Activated CD4-positive, alpha-beta memory T cell treated with anti-CD3 and anti-CD28 coated beads for 36 hours (primary cell): Measurements from ENCODE around the gene PRELP. TPM values are rescaled to one million over a fixed set of nuclear protein-coding genes. Genes with fewer than 3 reads are reported as not detected.
A peak's percentile ranks its signal among the peaks of the same experiment; 100 is the strongest.
"Not testable (repeated sequence)": the region's sequence is repeated elsewhere in the genome, so short reads cannot be mapped to it uniquely, and the experiment has no call there.

ENCODE experiments used
- CTCF ChIA-PET: fragments of 350-600 bp; sonication (Branson Sonifier 250); formaldehyde crosslinking; loops from one replicate; lab custom pipeline; 2021; ENCODE audit warnings: antibody characterized with exemption, inconsistent platforms; lab: Charles Lee
- POLR2A ChIA-PET: fragments of 350-600 bp; sonication (Branson Sonifier 250); formaldehyde crosslinking; loops from one replicate; lab custom pipeline; 2021; ENCODE audit warnings: antibody characterized with exemption; lab: Charles Lee
- DNase-seq: peaks from one replicate; pipeline ENCODE4 v3.0.0-alpha.2; 2020
- H3K27ac Mint-ChIP-seq: one replicate; pipeline ENCODE4 v1.8.0; 2021; ENCODE audit warnings: mixed read lengths
- H3K27me3 Mint-ChIP-seq: one replicate; pipeline ENCODE4 v1.8.0; 2021; ENCODE audit warnings: mixed read lengths
- H3K36me3 Mint-ChIP-seq: one replicate; pipeline ENCODE4 v1.8.0; 2021; ENCODE audit warnings: mixed read lengths
- H3K4me1 Mint-ChIP-seq: one replicate; pipeline ENCODE4 v1.8.0; 2021; ENCODE audit warnings: low read depth, mixed read lengths
- H3K4me3 Mint-ChIP-seq: one replicate; pipeline ENCODE4 v1.8.0; 2021; ENCODE audit warnings: mild to moderate bottlenecking, mixed read lengths
- H3K9me3 Mint-ChIP-seq: one replicate; pipeline ENCODE4 v1.8.0; 2021; ENCODE audit warnings: mixed read lengths
- intact Hi-C: fragments of 100-400 bp; cut with micrococcal nuclease; formaldehyde crosslinking; loops from one replicate; pipeline ENCODE4 v1.15.1; 2023
- total RNA-seq, 2 experiments: library from RNA; stranded (reverse); gene quantifications; one replicate each; pipeline ENCODE4 v1.2.3, GENCODE V29; 2021

The PRELP gene
- total RNA-seq, 2 experiments from 2014 or later = not detected

DNA sequence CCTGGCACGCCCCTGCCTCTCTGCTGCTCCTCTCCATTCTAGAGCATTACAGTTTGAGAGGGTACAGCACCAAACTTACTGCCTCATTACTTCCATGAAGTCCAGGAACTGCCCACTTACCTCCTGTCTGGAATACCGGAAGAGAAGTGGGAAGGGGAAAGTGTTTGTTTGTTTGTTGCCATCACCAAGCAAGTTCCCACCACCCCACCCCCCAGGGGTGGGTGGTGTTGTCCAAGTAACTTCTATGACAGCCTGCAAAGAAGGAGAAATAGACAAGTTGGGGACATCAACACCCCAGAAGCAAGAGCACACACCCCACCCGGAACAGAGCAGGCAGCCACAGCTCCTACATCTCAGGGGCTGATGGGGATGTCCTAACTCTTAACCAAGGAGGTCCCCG lies 36.3 kb downstream of the PRELP start:
- ChIA-PET CTCF (no interaction called here), POLR2A (no interaction called here)
- no peak overlapping the region for H3K27ac Mint-ChIP-seq
- no peak for DNase-seq
- H3K36me3 Mint-ChIP-seq = no peaks in the 10 kb centered on the region
- H3K9me3 Mint-ChIP-seq = no peaks in the 10 kb centered on the region
- H3K4me1 Mint-ChIP-seq = peaks cover 24% of the 10 kb centered on the region
- no peaks in the 10 kb centered on the region for H3K27me3 Mint-ChIP-seq
- intact Hi-C loops = loop anchor here (2.0 to 5.0 kb wide), 2 partner anchors 95 to 117 kb away; no protein-coding TSS in a partner anchor
- H3K4me3 Mint-ChIP-seq = no peak overlapping the region

DNA sequence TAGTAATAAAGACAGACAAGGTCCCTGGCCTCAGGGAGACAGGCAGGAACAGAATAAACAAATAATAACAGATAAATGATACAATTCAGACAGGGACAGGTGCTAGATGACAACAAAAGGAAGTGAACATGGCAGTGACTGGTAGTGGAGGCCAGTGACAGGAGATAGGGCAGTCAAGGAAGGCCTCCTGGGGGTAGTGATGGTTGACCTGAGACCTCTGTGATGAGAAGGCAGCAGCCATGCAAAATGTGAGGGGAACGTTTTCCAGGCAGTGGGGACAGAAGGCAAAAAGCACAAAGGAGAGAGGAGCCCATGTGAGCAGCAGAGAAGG lies 36.9 kb downstream of the PRELP start:
- CTCF ChIA-PET = interaction anchor here (0.9 kb wide), 1 partner anchor 189 kb away, joined by 3 read pairs; no protein-coding TSS in a partner anchor
- no peak for DNase-seq
- POLR2A ChIA-PET = no interaction called here
- Mint-ChIP-seq H3K4me1 (peaks cover 24% of the 10 kb centered on the region), H3K9me3 (no peaks in the 10 kb centered on the region), H3K27ac (no peak overlapping the region), H3K36me3 (no peaks in the 10 kb centered on the region), H3K27me3 (no peaks in the 10 kb centered on the region), H3K4me3 (no peak overlapping the region)
- intact Hi-C loops = loop anchor here (2.0 to 5.0 kb wide), 2 partner anchors 95 to 116 kb away; no protein-coding TSS in a partner anchor

DNA sequence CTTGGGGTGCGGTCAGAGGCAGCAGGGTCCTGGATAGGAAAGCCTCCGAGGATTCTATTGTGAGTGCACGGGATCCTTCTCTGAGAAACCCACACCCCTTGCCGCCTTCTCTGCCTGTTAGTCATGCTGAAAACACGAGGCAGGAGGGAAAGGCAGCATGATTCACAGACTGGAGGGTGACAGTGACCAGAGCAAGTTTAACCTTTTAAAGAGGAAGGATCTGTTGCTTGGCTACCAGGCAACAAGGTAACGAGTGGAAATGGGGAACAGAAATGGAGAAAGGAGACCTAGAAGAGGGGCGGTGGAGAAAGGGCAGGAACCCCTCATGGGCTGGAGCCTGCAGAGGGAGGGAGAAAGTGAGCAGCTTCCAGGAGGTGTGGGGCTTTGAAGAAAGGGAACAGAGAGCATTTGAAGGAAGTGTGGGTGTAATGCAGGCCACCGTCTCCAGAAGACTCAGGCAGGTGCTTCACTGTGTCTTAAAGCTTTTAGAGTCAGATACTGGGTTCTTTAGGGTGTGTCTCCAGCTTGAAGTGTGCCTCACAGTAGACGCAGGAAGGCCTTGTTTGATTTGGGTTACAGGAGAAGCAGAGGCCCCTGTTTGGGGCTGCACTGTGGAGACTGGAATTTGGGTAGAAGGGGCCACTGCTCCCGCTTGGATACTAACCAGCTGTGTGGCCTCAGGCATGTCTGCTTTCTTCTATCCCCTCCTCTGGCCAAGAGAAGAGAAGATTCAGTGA lies 37.4 kb downstream of the PRELP start:
- ChIA-PET CTCF (interaction anchor here (0.6 to 2.4 kb wide), 3 partner anchors 9 to 189 kb away, joined by 3 to 12 read pairs (median 3); no protein-coding TSS in a partner anchor), POLR2A (no interaction called here)
- DNase-seq = peak; percentile 72
- Mint-ChIP-seq H3K9me3 (no peaks in the 10 kb centered on the region), H3K36me3 (no peaks in the 10 kb centered on the region), H3K27me3 (no peaks in the 10 kb centered on the region), H3K27ac (peak overlapping the region; percentile 72), H3K4me3 (peak overlapping the region; percentile 8), H3K4me1 (peaks cover 24% of the 10 kb centered on the region)
- intact Hi-C loops = loop anchor here (2.0 to 5.0 kb wide), 2 partner anchors 94 to 116 kb away; no protein-coding TSS in a partner anchor

DNA sequence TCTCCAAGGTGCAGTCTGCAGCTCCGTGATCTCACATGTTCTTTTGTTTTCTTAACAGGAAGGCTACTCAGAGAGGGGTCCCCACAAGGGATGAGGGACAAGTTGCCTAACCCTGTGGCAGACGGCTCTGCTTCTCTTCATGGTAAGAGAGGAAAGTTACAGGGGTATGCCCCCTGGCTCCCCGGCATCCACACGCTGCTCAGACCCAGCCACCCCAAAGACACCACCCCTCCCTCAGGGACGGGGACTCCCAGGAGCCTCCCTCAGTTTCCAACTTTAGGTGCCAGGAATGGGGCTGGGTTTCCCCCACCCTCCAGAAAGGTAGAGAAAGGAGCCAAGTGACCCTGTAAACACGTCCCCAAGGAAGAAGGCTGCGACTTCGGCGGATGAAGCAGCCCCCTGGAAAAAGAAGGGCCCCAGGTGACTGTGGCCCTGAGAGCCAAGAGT lies 38.0 kb downstream of the PRELP start:
- DNase-seq = no peak
- H3K27me3 Mint-ChIP-seq = no peaks in the 10 kb centered on the region
- no peaks in the 10 kb centered on the region for H3K9me3 Mint-ChIP-seq
- ChIA-PET POLR2A (no interaction called here), CTCF (interaction anchor here (0.6 to 2.4 kb wide), 3 partner anchors 9 to 184 kb away, joined by 3 to 12 read pairs (median 3); no protein-coding TSS in a partner anchor)
- H3K27ac Mint-ChIP-seq = peak overlapping the region; percentile 72
- no peak overlapping the region for H3K4me3 Mint-ChIP-seq
- peaks cover 24% of the 10 kb centered on the region for H3K4me1 Mint-ChIP-seq
- intact Hi-C loops = loop anchor here (2.0 to 5.0 kb wide), 2 partner anchors 94 to 115 kb away; no protein-coding TSS in a partner anchor
- H3K36me3 Mint-ChIP-seq = no peaks in the 10 kb centered on the region

DNA sequence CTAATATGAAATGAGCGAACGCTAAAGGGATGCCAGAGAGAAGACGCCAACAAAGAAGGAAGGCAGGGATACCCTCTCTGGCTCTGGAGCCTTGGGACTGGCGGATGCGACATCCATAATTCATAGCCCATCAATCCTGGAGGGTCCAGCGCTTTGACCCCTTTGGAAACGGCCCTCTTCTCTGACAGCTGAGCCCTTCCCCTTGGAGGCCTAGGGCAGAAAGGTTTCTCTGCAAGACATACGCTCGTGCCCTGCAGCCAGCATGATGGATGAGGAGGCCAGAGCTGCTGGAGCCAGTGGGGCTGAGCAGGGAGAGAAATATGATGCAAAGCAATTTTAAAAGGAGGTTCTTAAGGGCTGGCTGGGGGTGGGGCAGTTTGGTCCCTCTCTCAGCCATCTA lies 40.6 kb downstream of the PRELP start:
- POLR2A ChIA-PET = no interaction called here
- CTCF ChIA-PET = interaction anchor here (0.9 to 1.5 kb wide), 2 partner anchors 11 to 174 kb away, joined by 3 to 4 read pairs; no protein-coding TSS in a partner anchor
- Mint-ChIP-seq H3K27me3 (no peaks in the 10 kb centered on the region), H3K27ac (no peak overlapping the region), H3K4me3 (no peak overlapping the region), H3K4me1 (peaks cover 24% of the 10 kb centered on the region), H3K36me3 (no peaks in the 10 kb centered on the region), H3K9me3 (no peaks in the 10 kb centered on the region)
- intact Hi-C loops = no loop called here
- no peak for DNase-seq

DNA sequence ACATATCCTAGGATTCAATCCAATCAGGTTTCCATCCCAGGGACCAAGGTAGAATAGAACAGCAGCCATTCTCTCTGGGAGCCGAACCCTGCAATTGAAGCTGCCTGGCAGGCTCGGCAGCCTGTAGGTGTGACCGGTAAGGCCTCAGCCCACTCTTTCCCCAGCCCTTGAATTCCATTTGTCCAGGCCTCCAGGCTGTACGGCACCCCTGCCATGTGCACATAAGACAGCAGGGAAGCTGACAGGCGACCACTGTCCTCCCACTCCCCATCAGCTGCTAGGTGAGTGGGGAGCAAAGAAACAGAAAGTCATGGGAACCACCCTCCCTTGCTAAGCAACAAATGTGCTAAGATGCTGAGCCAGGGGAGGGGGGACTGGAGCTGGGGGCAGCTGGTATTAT lies 41.3 kb downstream of the PRELP start:
- intact Hi-C loops = no loop called here
- Mint-ChIP-seq H3K27ac (no peak overlapping the region), H3K4me3 (no peak overlapping the region), H3K9me3 (no peaks in the 10 kb centered on the region), H3K4me1 (peaks cover 24% of the 10 kb centered on the region), H3K36me3 (no peaks in the 10 kb centered on the region), H3K27me3 (no peaks in the 10 kb centered on the region)
- ChIA-PET CTCF (interaction anchor here (0.9 to 1.5 kb wide), 2 partner anchors 12 to 175 kb away, joined by 3 to 4 read pairs; no protein-coding TSS in a partner anchor), POLR2A (no interaction called here)
- DNase-seq = no peak

DNA sequence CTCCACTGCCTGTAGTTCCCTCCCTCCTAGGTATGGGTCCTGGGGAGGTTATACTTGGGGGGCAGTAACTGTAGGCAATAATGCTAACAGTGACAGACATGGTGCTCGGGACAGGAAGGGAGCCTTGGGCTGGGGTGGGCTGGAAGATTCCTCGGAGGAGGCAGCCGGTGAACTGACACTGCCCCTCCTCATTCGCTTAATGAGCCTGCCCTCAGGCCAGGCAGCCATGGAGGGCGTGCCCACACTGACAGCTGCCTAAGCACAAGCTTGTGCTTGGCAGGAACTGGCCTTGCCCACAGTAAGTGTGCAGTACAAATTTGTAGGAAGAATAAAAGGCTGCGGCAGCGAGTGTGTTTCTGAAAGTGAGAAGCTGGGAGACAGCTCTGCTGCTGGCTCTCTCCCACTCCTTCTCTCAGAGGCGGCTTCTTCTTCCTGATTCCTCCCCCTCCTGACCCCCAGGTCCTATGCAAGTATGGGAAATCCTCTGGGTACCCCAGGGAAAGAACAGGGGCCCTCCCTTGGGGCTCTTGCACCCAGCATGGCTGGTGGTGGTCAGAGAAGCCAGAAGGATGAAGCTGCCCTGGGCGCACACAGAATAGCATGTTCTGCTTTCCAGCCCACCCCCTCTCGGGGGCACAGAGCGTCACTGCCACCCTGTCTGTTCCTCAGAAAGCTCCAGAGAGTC lies 42.0 kb downstream of the PRELP start:
- Mint-ChIP-seq H3K9me3 (no peaks in the 10 kb centered on the region), H3K27me3 (no peaks in the 10 kb centered on the region), H3K27ac (no peak overlapping the region), H3K4me3 (no peak overlapping the region), H3K4me1 (peaks cover 21% of the 10 kb centered on the region), H3K36me3 (no peaks in the 10 kb centered on the region)
- POLR2A ChIA-PET = no interaction called here
- intact Hi-C loops = no loop called here
- no peak for DNase-seq
- CTCF ChIA-PET = interaction anchor here (1.5 kb wide), 1 partner anchor 175 kb away, joined by 4 read pairs; no protein-coding TSS in a partner anchor

DNA sequence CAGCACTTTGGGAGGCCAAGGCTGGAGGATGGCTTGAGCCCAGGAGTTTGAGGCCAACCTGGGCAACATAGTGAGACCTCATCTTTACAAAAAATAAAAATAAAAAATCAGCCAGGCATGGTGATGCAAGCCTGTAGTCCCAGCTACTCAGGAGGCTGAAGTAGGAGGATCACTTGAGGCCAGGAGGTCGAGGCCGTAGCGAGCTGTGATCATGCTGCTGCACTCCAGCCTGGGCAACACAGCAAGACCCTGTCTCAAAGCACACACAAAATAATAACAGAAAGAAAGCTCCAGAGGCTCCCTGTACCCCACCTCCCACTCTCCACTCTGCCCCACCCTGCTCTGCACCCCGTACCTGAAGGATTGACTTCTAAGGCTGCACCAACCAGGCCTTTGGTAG lies 42.5 kb downstream of the PRELP start:
- H3K27me3 Mint-ChIP-seq, H3K27ac Mint-ChIP-seq, CTCF ChIA-PET, H3K36me3 Mint-ChIP-seq, H3K9me3 Mint-ChIP-seq, DNase-seq, POLR2A ChIA-PET, H3K4me3 Mint-ChIP-seq, intact Hi-C loops: not testable (repeated sequence)
- H3K4me1 Mint-ChIP-seq = peaks cover 15% of the 10 kb centered on the region

DNA sequence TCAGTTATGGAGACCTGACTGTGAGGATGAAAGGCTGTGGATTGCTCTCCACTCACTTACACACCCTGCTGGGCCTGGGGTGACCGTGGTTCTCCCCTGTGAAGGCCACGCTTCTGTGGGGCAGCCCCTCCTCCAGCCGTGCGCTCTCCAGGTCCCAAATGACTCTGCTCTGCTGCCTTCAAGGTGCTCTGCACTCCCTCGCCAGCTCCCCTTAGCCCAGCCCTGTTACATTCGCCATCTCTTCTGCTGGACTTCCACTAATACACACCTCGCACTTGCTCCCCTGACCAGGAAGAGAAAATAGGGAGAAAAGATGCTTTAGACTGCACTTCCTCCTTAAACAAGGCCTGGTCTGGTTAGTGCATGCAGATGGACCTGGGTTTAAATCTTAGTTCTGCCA lies 42.9 kb downstream of the PRELP start:
- CTCF ChIA-PET = interaction anchor here (1.1 kb wide), 1 partner anchor 15 kb away, joined by 4 read pairs; no protein-coding TSS in a partner anchor
- Mint-ChIP-seq H3K4me3 (no peak overlapping the region), H3K36me3 (no peaks in the 10 kb centered on the region), H3K27me3 (no peaks in the 10 kb centered on the region), H3K27ac (no peak overlapping the region), H3K9me3 (no peaks in the 10 kb centered on the region), H3K4me1 (peaks cover 11% of the 10 kb centered on the region)
- intact Hi-C loops = no loop called here
- POLR2A ChIA-PET = no interaction called here
- DNase-seq = no peak

DNA sequence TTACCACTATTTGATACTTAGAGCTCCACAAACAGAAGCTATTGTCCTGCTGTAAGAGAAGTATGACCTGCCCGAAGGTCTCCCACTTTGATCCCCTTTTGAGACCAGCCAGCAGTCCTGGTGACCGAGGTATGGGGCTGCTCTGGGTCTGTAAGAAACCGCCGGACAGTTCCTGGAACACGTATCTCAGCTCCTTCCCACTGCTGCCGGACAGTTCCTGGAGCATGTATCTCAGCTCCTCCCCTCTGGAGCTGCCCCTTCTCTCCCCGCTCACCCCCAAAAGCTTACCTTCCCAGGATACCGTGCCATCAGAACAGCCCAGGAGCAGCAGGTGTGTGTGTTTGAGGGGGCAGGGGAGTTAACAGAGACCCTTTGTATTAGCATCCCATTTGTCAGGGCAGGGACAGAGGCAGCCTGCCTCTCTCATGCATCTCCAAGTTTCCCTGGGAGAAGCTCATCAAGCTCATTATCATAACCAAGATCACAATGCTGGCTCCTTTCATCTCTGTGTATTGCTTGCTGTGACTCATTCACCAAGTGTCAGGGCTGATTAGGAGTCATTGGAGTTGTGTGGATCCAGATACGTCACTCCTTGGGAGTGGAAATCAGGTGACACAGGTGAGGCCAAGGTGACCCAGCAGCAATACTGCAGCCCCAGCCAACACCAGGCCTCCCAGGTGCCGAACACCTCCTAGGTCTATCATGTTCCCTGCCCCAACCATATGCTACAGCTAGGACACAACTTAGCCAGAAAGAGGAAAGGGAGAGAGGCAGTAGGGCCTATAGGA lies 43.6 kb downstream of the PRELP start:
- CTCF ChIA-PET = interaction anchor here (1.1 kb wide), 1 partner anchor 15 kb away, joined by 4 read pairs; no protein-coding TSS in a partner anchor
- H3K4me3 Mint-ChIP-seq = no peak overlapping the region
- H3K36me3 Mint-ChIP-seq = no peaks in the 10 kb centered on the region
- intact Hi-C loops = no loop called here
- no peak overlapping the region for H3K27ac Mint-ChIP-seq
- no peak for DNase-seq
- H3K9me3 Mint-ChIP-seq = no peaks in the 10 kb centered on the region
- no peaks in the 10 kb centered on the region for H3K27me3 Mint-ChIP-seq
- POLR2A ChIA-PET = no interaction called here
- peaks cover 4% of the 10 kb centered on the region for H3K4me1 Mint-ChIP-seq

DNA sequence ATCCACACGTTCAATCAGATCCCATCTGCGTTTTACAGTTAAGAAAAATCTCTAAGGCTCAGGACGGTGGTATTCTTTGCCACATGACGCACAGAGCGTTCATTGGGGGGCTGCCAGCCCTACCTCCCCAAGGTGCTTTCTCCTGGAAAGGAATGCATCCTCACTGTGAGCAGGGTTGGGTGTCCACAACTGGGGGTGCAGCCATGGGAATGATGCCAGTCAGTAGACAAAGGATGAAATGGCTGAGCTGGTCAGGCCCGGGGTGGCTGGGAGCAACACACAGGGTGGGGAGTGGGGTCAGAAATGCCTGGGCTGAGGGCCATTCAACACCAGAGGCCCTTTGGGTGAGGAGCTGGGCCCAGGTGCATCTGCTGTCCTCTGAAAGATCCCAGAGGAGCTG lies 44.3 kb downstream of the PRELP start:
- CTCF ChIA-PET = interaction anchor here (0.6 kb wide), 1 partner anchor 172 kb away, joined by 6 read pairs; no protein-coding TSS in a partner anchor
- POLR2A ChIA-PET = no interaction called here
- H3K4me1 Mint-ChIP-seq = no peaks in the 10 kb centered on the region
- intact Hi-C loops = no loop called here
- DNase-seq = no peak
- H3K36me3 Mint-ChIP-seq = no peaks in the 10 kb centered on the region
- no peaks in the 10 kb centered on the region for H3K9me3 Mint-ChIP-seq
- H3K4me3 Mint-ChIP-seq = no peak overlapping the region
- H3K27me3 Mint-ChIP-seq = no peaks in the 10 kb centered on the region
- no peak overlapping the region for H3K27ac Mint-ChIP-seq
